ENCODE data around the gene PGAP1. TPM values are rescaled to one million over a fixed set of nuclear protein-coding genes. Genes with fewer than 3 reads are reported as not detected.

Gene PGAP1
- total and polyA plus RNA-seq, 9 of the 15 experiments (the other 6 are each of a cell fraction or from before 2014, with no cell fraction given) = 0.08 to 0.73 (median 0.52) TPM

DNA sequence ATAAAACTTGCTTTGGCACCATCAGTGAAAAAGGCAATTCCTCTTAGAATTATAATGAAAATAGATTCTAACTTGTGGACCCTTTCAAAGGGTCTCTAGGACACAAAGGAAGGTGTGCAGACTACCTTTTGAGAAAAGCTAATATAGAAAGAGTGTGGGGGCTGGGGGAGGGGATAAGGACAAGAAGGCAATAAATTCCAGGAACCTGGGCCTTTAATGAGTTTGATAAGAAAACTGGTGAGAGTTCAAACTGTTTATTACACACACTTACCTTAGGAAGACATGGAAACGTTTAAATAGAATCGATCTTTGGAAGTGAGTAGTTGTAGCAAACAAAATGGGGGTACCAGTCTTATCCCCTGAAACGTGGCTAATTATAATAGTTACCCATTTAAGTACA, 39.6 kb upstream of the PGAP1 start:
- H3K9me3 ChIP-seq (replicated peaks; ENCODE audit: control insufficient read depth, insufficient read depth, low read depth, low read length) = no peaks in the 10 kb centered on the region
- 0% methylated on average over 3 of the region's 3 CpGs for WGBS (ENCODE audit: insufficient coverage, low coverage, missing lambda C conversion rate)
- H3K27me3 ChIP-seq (ENCODE audit: control insufficient read depth in 2 of 2, insufficient read depth in 2 of 2, low read length in 2 of 2) = no peaks in the 10 kb centered on the region
- H3K79me2 ChIP-seq (ENCODE audit: control insufficient read depth, insufficient read depth, low read length) = no peaks in the 10 kb centered on the region
- no peak for TF ChIP-seq BCOR (IDR thresholded peaks at IDR 0.05)
- no peak for TF ChIP-seq LARP7 (IDR thresholded peaks at IDR 0.05)
- ATAC-seq (no peak), FAIRE-seq (no peak), DNase-seq (ENCODE audit: extremely low read depth in 1 of 4, low spot score in 3 of 4) (no peak)
- no peak overlapping the region for H3K4me3 ChIP-seq
- H3K4me2 ChIP-seq (ENCODE audit: insufficient read depth, low read length) = no peak overlapping the region
- H3K27ac ChIP-seq (ENCODE audit: extremely low read depth, low read depth, low read length) = no peak overlapping the region
- H3K9me1 ChIP-seq (ENCODE audit: control insufficient read depth, insufficient read depth, low read length) = no peaks in the 10 kb centered on the region
- H2AFZ ChIP-seq (ENCODE audit: low read depth, low read length) = no peak overlapping the region
- no peaks in the 10 kb centered on the region for H3K4me1 ChIP-seq (replicated peaks in 1 of 2; ENCODE audit: control insufficient read depth in 2 of 2, insufficient read depth in 2 of 2, low read length in 2 of 2)
- in situ Hi-C loops (cut with MboI) (no loop called here), intact Hi-C loops (cut with micrococcal nuclease) (no loop called here)
- CTCF ChIA-PET (ENCODE audit: low intra/inter-chr PET ratio) = no interaction called here
- BruUV-seq (replicated peaks) = no TSS peak
- H3K9ac ChIP-seq (ENCODE audit: insufficient read depth in 1 of 2, low read depth in 2 of 2, low read length in 2 of 2) = no peak overlapping the region
- POLR2A ChIA-PET = interaction anchor here (1.4 kb wide), 1 partner anchor 13 kb away, joined by 5 read pairs; no protein-coding TSS in a partner anchor
- no peaks in the 10 kb centered on the region for H3K36me3 ChIP-seq (ENCODE audit: control insufficient read depth, insufficient read depth, low read length)
- H4K20me1 ChIP-seq (replicated peaks; ENCODE audit: control insufficient read depth, insufficient read depth, low read length) = no peaks in the 10 kb centered on the region

DNA sequence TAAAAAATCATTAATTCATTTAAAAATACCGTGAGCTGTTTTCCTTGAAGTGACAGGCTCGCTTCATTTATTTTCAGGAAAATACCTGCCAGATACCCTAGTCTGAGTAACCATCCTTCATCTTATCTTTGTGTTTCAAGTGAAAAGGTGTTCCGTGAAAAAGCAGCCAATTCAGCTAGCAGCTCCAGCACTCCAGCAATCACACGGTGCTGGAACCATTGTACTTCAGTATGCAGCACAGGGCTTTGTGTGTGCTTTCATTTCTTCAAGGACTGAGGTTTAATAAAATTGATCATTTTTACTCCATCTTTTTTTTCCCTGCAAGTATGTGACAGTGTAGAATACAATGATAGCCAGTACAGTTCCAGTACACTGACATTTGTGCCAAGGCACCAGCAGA, 39.1 kb upstream of the PGAP1 start:
- Histone ChIP-seq H3K9me1 (ENCODE audit: control insufficient read depth, insufficient read depth, low read length) (no peaks in the 10 kb centered on the region), H3K9ac (ENCODE audit: insufficient read depth in 1 of 2, low read depth in 2 of 2, low read length in 2 of 2) (no peak overlapping the region), H3K4me2 (ENCODE audit: insufficient read depth, low read length) (no peak overlapping the region), H3K4me1 (replicated peaks in 1 of 2; ENCODE audit: control insufficient read depth in 2 of 2, insufficient read depth in 2 of 2, low read length in 2 of 2) (no peaks in the 10 kb centered on the region), H2AFZ (ENCODE audit: low read depth, low read length) (no peak overlapping the region), H3K36me3 (ENCODE audit: control insufficient read depth, insufficient read depth, low read length) (no peaks in the 10 kb centered on the region), H4K20me1 (replicated peaks; ENCODE audit: control insufficient read depth, insufficient read depth, low read length) (no peaks in the 10 kb centered on the region), H3K79me2 (ENCODE audit: control insufficient read depth, insufficient read depth, low read length) (no peaks in the 10 kb centered on the region), H3K27me3 (ENCODE audit: control insufficient read depth in 2 of 2, insufficient read depth in 2 of 2, low read length in 2 of 2) (no peaks in the 10 kb centered on the region), H3K27ac (ENCODE audit: extremely low read depth, low read depth, low read length) (no peak overlapping the region), H3K4me3 (no peak overlapping the region), H3K9me3 (replicated peaks; ENCODE audit: control insufficient read depth, insufficient read depth, low read depth, low read length) (no peaks in the 10 kb centered on the region)
- no peak for ATAC-seq
- in situ Hi-C loops (cut with MboI) = no loop called here
- no peak for DNase-seq (ENCODE audit: extremely low read depth in 1 of 4, low spot score in 3 of 4)
- POLR2A ChIA-PET = interaction anchor here (1.4 kb wide), 1 partner anchor 12 kb away, joined by 5 read pairs; no protein-coding TSS in a partner anchor
- no peak for FAIRE-seq
- TF ChIP-seq, protein P1, sequence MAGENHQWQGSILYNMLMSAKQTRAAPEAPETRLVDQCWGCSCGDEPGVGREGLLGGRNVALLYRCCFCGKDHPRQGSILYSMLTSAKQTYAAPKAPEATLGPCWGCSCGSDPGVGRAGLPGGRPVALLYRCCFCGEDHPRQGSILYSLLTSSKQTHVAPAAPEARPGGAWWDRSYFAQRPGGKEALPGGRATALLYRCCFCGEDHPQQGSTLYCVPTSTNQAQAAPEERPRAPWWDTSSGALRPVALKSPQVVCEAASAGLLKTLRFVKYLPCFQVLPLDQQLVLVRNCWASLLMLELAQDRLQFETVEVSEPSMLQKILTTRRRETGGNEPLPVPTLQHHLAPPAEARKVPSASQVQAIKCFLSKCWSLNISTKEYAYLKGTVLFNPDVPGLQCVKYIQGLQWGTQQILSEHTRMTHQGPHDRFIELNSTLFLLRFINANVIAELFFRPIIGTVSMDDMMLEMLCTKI (IDR thresholded peaks at IDR 0.05; ENCODE audit: partially characterized antibody) = no peak
- TF ChIP-seq GTF2E2 (tag; IDR thresholded peaks at IDR 0.05) = no peak
- TF ChIP-seq, protein P2, sequence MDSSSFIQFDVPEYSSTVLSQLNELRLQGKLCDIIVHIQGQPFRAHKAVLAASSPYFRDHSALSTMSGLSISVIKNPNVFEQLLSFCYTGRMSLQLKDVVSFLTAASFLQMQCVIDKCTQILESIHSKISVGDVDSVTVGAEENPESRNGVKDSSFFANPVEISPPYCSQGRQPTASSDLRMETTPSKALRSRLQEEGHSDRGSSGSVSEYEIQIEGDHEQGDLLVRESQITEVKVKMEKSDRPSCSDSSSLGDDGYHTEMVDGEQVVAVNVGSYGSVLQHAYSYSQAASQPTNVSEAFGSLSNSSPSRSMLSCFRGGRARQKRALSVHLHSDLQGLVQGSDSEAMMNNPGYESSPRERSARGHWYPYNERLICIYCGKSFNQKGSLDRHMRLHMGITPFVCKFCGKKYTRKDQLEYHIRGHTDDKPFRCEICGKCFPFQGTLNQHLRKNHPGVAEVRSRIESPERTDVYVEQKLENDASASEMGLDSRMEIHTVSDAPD (CRISPR knock-in tag; IDR thresholded peaks at IDR 0.05) = no peak
- TF ChIP-seq CBFA2T3 (IDR thresholded peaks at IDR 0.05) = no peak
- no TSS peak for BruUV-seq (replicated peaks)
- WGBS (ENCODE audit: insufficient coverage, low coverage, missing lambda C conversion rate) = 12% methylated on average over 4 of the region's 4 CpGs
- CTCF ChIA-PET (ENCODE audit: low intra/inter-chr PET ratio) = no interaction called here
- intact Hi-C loops (cut with micrococcal nuclease) = no loop called here
